GM23338 (cell line): ENCODE data around the gene TSSC4.

Experiments used
- CREB1 ChIP-seq: fragments of 250-450 bp; sonication (Bioruptor Pico); IDR thresholded peaks from 2 replicates; pipeline ENCODE4 v1.5.0; 2020; ENCODE audit warnings: low read depth, mild to moderate bottlenecking, moderate library complexity
- CTCF ChIP-seq, 2 experiments: fragments of 200-600 bp in 1 of 2; sonication (generic) in 1 of 2; conservative IDR thresholded peaks; 2 replicates each; pipeline versions ENCODE4 v1.5.1 to v1.6.1; 2016 to 2017; ENCODE audit warnings: antibody characterized with exemption in 2 of 2, low read depth in 2 of 2, mild to moderate bottlenecking in 2 of 2, moderate library complexity in 1 of 2
- EZH2 ChIP-seq: fragments of 200-600 bp; sonication (generic); IDR thresholded peaks from one replicate; pipeline ENCODE4 v1.8.0; 2017; ENCODE audit warnings: antibody characterized with exemption, mild to moderate bottlenecking, low read depth; ENCODE audit not compliant: unreplicated experiment
- EZH2phosphoT487 ChIP-seq: fragments of 200-600 bp; sonication (generic); IDR thresholded peaks from one replicate; pipeline ENCODE4 v1.8.1; 2018; ENCODE audit warnings: antibody characterized with exemption; ENCODE audit not compliant: unreplicated experiment
- POLR2AphosphoS5 ChIP-seq: IDR thresholded peaks from 2 replicates; pipeline ENCODE4 v1.6.1; 2016; ENCODE audit warnings: antibody characterized with exemption, low read depth
- STAT1 ChIP-seq: IDR thresholded peaks from one replicate; pipeline ENCODE4 v1.6.1; 2016; ENCODE audit warnings: antibody characterized with exemption; ENCODE audit not compliant: unreplicated experiment
- ZNF114 ChIP-seq: fragments of 250-450 bp; sonication (Bioruptor Pico); IDR thresholded peaks from 2 replicates; pipeline ENCODE4 v1.5.0; 2020; ENCODE audit warnings: mild to moderate bottlenecking, moderate library complexity
- ZNF331 ChIP-seq: fragments of 250-450 bp; sonication (Bioruptor Pico); IDR thresholded peaks from 2 replicates; pipeline ENCODE4 v1.5.0; 2020; ENCODE audit warnings: low read depth, mild to moderate bottlenecking, moderate library complexity
- TF ChIP-seq, protein P1 (sequence below): IDR thresholded peaks from one replicate; pipeline ENCODE4 v1.6.1; 2018; ENCODE audit warnings: antibody characterized with exemption; ENCODE audit not compliant: unreplicated experiment
- TF ChIP-seq, protein P2 (sequence below): IDR thresholded peaks from 2 replicates; pipeline ENCODE4 v1.6.1; 2016; ENCODE audit warnings: antibody characterized with exemption

- TF ChIP-seq POLR2AphosphoS5 (no peak), CTCF (conservative IDR thresholded peaks at IDR 0.05; ENCODE audit: low read depth in 2 of 2) (no peak), EZH2phosphoT487 (no peak), EZH2 (no peak), ZNF114 (CRISPR knock-in tag) (no peak), CREB1 (CRISPR knock-in tag) (no peak), ZNF331 (CRISPR knock-in tag) (no peak), STAT1 (no peak)
- TF ChIP-seq, protein P1, sequence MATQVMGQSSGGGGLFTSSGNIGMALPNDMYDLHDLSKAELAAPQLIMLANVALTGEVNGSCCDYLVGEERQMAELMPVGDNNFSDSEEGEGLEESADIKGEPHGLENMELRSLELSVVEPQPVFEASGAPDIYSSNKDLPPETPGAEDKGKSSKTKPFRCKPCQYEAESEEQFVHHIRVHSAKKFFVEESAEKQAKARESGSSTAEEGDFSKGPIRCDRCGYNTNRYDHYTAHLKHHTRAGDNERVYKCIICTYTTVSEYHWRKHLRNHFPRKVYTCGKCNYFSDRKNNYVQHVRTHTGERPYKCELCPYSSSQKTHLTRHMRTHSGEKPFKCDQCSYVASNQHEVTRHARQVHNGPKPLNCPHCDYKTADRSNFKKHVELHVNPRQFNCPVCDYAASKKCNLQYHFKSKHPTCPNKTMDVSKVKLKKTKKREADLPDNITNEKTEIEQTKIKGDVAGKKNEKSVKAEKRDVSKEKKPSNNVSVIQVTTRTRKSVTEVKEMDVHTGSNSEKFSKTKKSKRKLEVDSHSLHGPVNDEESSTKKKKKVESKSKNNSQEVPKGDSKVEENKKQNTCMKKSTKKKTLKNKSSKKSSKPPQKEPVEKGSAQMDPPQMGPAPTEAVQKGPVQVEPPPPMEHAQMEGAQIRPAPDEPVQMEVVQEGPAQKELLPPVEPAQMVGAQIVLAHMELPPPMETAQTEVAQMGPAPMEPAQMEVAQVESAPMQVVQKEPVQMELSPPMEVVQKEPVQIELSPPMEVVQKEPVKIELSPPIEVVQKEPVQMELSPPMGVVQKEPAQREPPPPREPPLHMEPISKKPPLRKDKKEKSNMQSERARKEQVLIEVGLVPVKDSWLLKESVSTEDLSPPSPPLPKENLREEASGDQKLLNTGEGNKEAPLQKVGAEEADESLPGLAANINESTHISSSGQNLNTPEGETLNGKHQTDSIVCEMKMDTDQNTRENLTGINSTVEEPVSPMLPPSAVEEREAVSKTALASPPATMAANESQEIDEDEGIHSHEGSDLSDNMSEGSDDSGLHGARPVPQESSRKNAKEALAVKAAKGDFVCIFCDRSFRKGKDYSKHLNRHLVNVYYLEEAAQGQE = no peak
- TF ChIP-seq, protein P2, sequence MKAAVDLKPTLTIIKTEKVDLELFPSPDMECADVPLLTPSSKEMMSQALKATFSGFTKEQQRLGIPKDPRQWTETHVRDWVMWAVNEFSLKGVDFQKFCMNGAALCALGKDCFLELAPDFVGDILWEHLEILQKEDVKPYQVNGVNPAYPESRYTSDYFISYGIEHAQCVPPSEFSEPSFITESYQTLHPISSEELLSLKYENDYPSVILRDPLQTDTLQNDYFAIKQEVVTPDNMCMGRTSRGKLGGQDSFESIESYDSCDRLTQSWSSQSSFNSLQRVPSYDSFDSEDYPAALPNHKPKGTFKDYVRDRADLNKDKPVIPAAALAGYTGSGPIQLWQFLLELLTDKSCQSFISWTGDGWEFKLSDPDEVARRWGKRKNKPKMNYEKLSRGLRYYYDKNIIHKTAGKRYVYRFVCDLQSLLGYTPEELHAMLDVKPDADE = no peak
These were observed 42.9 kb downstream of the TSSC4 start for GRCh38 chr11:2443406-2443805.
